BLaER1 (cell line): Measurements from ENCODE around the gene ELMO3.

Experiments used
- H3K27ac ChIP-seq: shearing (Covaris generic); formaldehyde crosslinking; 2 replicates; pipeline ENCODE4 v1.8.1; 2022
- H3K27me3 ChIP-seq: shearing (Covaris generic); formaldehyde crosslinking; 2 replicates; pipeline ENCODE4 v1.8.1; 2022
- H3K36me3 ChIP-seq: shearing (Covaris generic); formaldehyde crosslinking; 2 replicates; pipeline ENCODE4 v1.8.1; 2022
- H3K4me1 ChIP-seq: shearing (Covaris generic); formaldehyde crosslinking; 2 replicates; pipeline ENCODE4 v1.8.1; 2022
- H3K4me2 ChIP-seq: shearing (Covaris generic); formaldehyde crosslinking; 2 replicates; pipeline ENCODE4 v1.8.1; 2022
- H3K4me3 ChIP-seq: shearing (Covaris generic); formaldehyde crosslinking; 2 replicates; pipeline ENCODE4 v1.8.1; 2022
- H3K9ac ChIP-seq: shearing (Covaris generic); formaldehyde crosslinking; 2 replicates; pipeline ENCODE4 v1.8.1; 2022
- H3K9me3 ChIP-seq: shearing (Covaris generic); formaldehyde crosslinking; 2 replicates; pipeline ENCODE4 v1.8.1; 2022
- H4K20me1 ChIP-seq: shearing (Covaris generic); formaldehyde crosslinking; 2 replicates; pipeline ENCODE4 v1.8.1; 2022
- Cebpa-rat ChIP-seq: shearing (Covaris generic); IDR thresholded peaks from 2 replicates; pipeline ENCODE4 v1.8.1; 2022

ELMO3 gene

DNA sequence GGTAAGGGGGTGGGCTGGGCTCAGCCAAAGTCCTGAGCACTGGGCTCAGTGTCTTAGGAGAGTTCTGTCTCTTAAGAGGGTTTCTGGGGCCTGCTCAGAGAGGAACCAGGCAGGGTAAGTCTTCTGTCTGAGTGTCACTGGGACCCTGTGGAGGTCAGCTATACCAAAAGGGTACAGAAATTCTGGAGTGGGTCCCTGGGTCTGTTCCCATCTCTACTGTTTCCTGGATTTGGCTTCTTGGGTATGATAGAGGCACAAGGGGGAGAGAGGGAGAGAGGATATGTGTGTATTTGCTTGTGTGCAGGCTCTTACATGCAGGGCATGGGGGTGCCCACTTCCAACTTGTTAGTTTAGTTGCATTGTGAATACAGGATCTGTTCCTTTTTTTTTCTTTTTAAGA lies 5.4 kb upstream of the ELMO3 start:
- no peaks in the 10 kb centered on the region for H3K27me3 ChIP-seq
- peak overlapping the region; percentile 100 for H3K4me3 ChIP-seq
- peak overlapping the region; percentile 99 for H3K9ac ChIP-seq
- peak overlapping the region; percentile 96 for H3K4me2 ChIP-seq
- peak overlapping the region; percentile 97; the same call in 1 of the 2 replicates for H3K27ac ChIP-seq
- H4K20me1 ChIP-seq: peaks cover 63% of the 10 kb centered on the region
- TF ChIP-seq Cebpa-rat: no peak
- H3K4me1 ChIP-seq: peaks cover 65% of the 10 kb centered on the region
- H3K9me3 ChIP-seq: no peaks in the 10 kb centered on the region
- H3K36me3 ChIP-seq: peaks cover 54% of the 10 kb centered on the region

DNA sequence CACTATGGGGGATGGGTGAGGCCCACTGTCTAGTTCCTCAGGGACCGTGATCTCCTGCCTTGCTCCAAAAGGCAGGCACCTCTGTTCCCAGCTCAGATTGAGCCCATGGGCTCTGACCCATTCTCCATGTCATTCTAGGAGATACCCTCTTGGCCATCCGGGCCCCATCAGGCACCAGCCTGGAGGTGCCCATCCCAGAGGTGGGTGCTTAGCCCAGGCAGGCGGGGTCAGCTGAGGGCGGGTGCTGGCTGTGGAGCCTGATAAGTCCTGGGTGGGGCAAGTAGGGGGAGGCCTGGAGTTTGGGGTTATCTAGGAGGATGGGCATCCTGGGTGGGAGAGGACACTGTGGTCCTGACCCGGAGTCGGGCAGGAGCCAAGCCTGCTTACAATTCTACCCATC lies 4.7 kb upstream of the ELMO3 start:
- peak overlapping the region; percentile 96 for H3K4me2 ChIP-seq
- H3K4me1 ChIP-seq: peaks cover 72% of the 10 kb centered on the region
- peaks cover 58% of the 10 kb centered on the region for H3K36me3 ChIP-seq
- H3K27ac ChIP-seq: no peak overlapping the region
- no peaks in the 10 kb centered on the region for H3K27me3 ChIP-seq
- H3K9ac ChIP-seq: no peak overlapping the region; the same call in 1 of the 2 replicates
- peaks cover 68% of the 10 kb centered on the region for H4K20me1 ChIP-seq
- no peak overlapping the region for H3K4me3 ChIP-seq
- H3K9me3 ChIP-seq: no peaks in the 10 kb centered on the region
- TF ChIP-seq Cebpa-rat: no peak

DNA sequence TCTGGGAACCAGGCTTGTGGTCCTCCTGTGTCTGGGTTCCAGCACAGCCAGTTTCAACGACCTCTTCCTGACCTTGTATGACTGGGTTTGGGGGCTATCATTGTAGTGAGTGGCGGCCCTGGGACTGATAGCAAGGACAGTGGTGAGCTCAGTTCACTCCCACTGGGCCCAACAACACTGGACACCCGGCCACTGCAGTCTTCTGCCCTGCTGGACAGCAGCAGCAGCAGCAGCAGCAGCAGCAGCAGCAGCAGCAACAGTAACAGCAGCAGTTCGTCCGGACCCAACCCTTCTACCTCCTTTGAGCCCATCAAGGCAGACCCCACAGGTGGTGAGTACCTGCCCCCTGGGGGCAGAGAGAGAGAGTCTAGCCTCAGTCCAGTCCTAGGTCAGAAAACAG lies 3.3 kb upstream of the ELMO3 start:
- no peaks in the 10 kb centered on the region for H3K27me3 ChIP-seq
- no peak overlapping the region for H3K9ac ChIP-seq
- no peaks in the 10 kb centered on the region for H3K9me3 ChIP-seq
- H3K4me2 ChIP-seq: no peak overlapping the region
- no peak for TF ChIP-seq Cebpa-rat
- H3K4me1 ChIP-seq: peaks cover 58% of the 10 kb centered on the region
- H4K20me1 ChIP-seq: peaks cover 68% of the 10 kb centered on the region
- no peak overlapping the region for H3K4me3 ChIP-seq
- H3K27ac ChIP-seq: no peak overlapping the region
- peaks cover 65% of the 10 kb centered on the region for H3K36me3 ChIP-seq

DNA sequence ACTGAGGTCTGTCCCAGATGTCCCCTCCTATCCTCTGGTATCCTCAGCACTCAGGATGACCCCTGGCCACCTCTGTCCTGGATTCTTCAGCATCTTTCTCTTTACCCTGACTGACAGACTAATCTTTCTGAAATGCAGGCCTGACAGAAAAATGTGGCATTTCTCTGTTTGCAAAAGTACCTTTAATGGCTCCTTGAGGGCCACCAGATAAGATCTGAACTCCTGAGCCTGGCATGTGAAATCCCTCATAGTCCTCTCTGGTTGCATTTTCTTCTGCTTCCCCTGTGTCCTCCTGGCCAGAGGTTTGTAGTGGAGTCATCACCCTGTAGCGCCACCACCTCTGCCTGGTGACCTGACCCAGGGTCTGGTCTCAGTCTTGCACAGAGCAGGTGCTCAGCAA lies 2.0 kb upstream of the ELMO3 start:
- Histone ChIP-seq H3K9ac (peak overlapping the region; percentile 43; the same call in 1 of the 2 replicates), H3K36me3 (peaks cover 77% of the 10 kb centered on the region), H3K4me3 (no peak overlapping the region), H3K27ac (0 out of 2 replicates have a peak overlapping the region, but pooled peaks have one; percentile 39), H3K4me2 (no peak overlapping the region), H4K20me1 (peaks cover 68% of the 10 kb centered on the region), H3K9me3 (no peaks in the 10 kb centered on the region), H3K4me1 (peaks cover 46% of the 10 kb centered on the region), H3K27me3 (no peaks in the 10 kb centered on the region)
- TF ChIP-seq Cebpa-rat: no peak

DNA sequence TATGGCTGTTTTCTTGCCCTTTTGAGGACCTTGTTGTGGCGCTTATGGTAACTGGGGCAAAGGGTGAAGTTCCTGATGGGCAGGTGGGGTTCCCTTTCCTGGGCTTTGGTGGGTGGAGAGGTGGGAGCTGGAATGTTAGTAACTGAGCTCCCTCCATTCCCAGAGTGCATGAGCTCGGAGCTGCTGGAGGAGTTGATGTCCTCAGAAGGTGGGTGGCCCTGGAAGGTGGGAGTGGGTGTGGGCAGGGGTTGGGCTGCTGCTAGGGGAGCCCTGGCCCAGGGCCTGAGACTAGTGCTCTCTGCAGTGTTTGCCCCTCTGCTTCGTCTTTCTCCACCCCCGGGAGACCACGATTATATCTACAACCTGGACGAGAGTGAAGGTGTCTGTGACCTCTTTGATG lies 1.2 kb upstream of the ELMO3 start:
- H3K9ac ChIP-seq: peak overlapping the region; percentile 43; the same call in 1 of the 2 replicates
- H3K9me3 ChIP-seq: no peaks in the 10 kb centered on the region
- H3K27me3 ChIP-seq: no peaks in the 10 kb centered on the region
- H3K4me3 ChIP-seq: no peak overlapping the region
- H3K4me2 ChIP-seq: peak overlapping the region; percentile 60
- no peak for TF ChIP-seq Cebpa-rat
- peaks cover 86% of the 10 kb centered on the region for H3K36me3 ChIP-seq
- peaks cover 44% of the 10 kb centered on the region for H3K4me1 ChIP-seq
- peak overlapping the region; percentile 39; the same call in 1 of the 2 replicates for H3K27ac ChIP-seq
- peaks cover 62% of the 10 kb centered on the region for H4K20me1 ChIP-seq

DNA sequence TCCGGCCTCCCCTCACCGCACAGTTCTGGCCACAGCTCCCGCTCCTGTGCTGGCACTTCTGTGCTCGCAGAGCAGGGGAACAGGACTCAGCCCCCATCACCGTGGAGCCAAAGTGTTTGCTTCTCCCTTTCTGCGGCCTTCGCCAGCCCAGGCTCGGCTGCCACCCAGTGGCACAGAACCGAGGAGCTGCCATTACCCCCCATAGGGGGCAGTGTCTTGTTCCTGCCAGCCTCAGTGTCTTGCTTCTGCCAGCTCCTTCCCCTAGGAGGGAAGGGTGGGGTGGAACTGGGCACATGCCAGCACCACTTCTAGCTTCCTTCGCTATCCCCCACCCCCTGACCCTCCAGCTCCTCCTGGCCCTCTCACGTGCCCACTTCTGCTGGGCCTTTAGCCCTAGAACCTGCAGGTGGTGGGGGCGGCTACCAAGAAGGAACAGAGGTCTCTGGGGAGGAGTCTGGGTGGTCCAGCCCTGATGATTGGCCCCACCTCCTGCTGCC lies 645 bp upstream of the ELMO3 start:
- Histone ChIP-seq H4K20me1 (peaks cover 56% of the 10 kb centered on the region), H3K4me2 (peak overlapping the region; percentile 60), H3K27me3 (no peaks in the 10 kb centered on the region), H3K27ac (peak overlapping the region; percentile 39; the same call in 1 of the 2 replicates), H3K9me3 (no peaks in the 10 kb centered on the region), H3K9ac (peak overlapping the region; percentile 43; the same call in 1 of the 2 replicates), H3K4me1 (peaks cover 38% of the 10 kb centered on the region), H3K36me3 (peaks cover 88% of the 10 kb centered on the region), H3K4me3 (no peak overlapping the region)
- TF ChIP-seq Cebpa-rat: no peak

DNA sequence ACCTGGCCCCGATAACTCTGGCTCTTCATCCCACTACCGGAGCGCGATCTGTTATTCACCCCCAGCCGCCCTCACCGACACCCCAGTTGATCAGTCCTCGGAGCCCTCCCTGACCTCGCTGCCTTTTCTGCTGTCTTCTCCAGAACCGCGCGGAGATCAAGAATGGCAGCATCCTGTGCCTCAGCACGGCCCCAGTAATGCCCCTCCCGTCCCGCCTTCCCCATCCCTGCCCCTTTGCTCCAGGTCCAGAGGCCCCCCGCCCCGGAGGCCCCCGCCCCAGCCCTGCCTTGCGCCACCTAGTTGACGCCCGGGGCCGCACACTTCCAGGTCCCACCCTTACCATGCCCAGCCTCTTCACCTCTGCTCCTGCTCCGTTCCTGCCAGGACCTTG lies 872 bp downstream of the ELMO3 start:
- no peak overlapping the region for H3K9ac ChIP-seq

DNA sequence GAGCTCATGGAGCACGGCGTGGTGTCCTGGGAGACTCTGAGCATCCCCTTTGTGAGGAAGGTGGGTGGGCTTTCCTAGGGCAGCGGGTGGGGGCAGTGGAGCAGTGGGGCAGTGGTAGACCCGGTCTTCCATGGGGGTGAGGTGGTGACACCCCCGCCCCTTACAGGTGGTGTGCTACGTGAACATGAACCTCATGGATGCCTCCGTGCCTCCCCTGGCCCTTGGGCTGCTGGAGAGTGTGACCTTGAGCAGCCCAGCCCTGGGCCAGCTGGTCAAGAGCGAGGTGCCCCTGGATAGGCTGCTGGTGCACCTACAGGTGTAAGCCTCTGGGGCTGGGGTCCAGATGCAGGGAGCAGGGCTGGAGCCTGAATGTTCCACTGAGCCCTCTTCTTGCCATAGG lies 1.6 kb downstream of the ELMO3 start:
- H3K27ac ChIP-seq: no peak overlapping the region
- peaks cover 42% of the 10 kb centered on the region for H4K20me1 ChIP-seq
- H3K9ac ChIP-seq: no peak overlapping the region
- H3K27me3 ChIP-seq: no peaks in the 10 kb centered on the region
- no peaks in the 10 kb centered on the region for H3K9me3 ChIP-seq
- no peak overlapping the region for H3K4me3 ChIP-seq
- H3K4me1 ChIP-seq: peaks cover 28% of the 10 kb centered on the region
- no peak overlapping the region for H3K4me2 ChIP-seq
- TF ChIP-seq Cebpa-rat: no peak
- peaks cover 84% of the 10 kb centered on the region for H3K36me3 ChIP-seq

More for the DNA sequence above, 872 bp downstream of the ELMO3 start:
- no peak for TF ChIP-seq Cebpa-rat
- Histone ChIP-seq H4K20me1 (peaks cover 48% of the 10 kb centered on the region), H3K27me3 (no peaks in the 10 kb centered on the region), H3K4me2 (no peak overlapping the region), H3K36me3 (peaks cover 88% of the 10 kb centered on the region), H3K9me3 (no peaks in the 10 kb centered on the region), H3K27ac (no peak overlapping the region), H3K4me3 (no peak overlapping the region), H3K4me1 (peaks cover 28% of the 10 kb centered on the region)

DNA sequence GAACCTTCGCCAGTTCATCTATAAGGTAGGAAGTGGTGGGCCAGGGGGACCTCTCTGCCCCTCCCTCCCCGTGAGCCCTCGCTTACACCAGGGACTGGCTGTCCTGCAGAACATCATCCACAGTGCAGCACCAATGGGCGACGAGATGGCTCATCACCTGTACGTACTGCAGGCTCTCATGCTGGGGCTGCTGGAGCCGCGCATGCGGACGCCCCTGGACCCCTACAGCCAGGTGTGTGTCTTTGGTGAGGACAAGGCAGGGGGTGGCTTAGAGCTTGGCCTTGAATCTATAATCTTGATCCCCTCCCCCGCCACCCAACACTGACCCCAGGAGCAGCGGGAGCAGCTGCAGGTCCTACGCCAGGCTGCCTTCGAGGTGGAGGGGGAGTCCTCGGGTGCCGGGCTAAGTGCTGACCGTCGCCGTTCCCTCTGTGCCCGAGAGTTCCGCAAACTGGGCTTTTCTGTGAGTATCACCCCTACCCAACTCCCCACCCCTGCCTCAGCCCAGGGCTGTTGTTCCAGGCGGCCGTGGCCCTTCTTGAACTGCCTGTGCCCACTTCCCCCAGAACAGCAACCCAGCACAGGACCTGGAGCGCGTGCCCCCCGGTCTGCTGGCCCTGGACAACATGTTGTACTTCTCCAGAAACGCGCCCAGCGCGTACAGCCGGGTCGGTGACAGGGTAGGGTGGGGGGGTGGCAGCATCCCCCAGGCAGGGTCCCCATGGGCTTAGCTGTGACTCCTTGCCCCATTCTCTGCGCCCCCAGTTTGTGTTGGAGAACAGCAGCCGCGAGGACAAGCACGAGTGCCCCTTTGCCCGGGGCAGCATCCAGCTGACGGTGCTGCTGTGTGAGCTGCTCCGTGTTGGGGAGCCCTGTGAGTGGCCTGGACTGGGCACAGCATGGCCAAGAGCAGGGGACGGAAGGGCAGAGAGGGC lies 2.7 kb downstream of the ELMO3 start:
- H3K36me3 ChIP-seq: peaks cover 83% of the 10 kb centered on the region
- peaks cover 30% of the 10 kb centered on the region for H4K20me1 ChIP-seq
- H3K4me3 ChIP-seq: no peak overlapping the region
- H3K9me3 ChIP-seq: no peaks in the 10 kb centered on the region
- peaks cover 25% of the 10 kb centered on the region for H3K4me1 ChIP-seq
- H3K9ac ChIP-seq: no peak overlapping the region
- no peak overlapping the region for H3K27ac ChIP-seq
- no peak for TF ChIP-seq Cebpa-rat
- H3K27me3 ChIP-seq: no peaks in the 10 kb centered on the region
- no peak overlapping the region for H3K4me2 ChIP-seq

DNA sequence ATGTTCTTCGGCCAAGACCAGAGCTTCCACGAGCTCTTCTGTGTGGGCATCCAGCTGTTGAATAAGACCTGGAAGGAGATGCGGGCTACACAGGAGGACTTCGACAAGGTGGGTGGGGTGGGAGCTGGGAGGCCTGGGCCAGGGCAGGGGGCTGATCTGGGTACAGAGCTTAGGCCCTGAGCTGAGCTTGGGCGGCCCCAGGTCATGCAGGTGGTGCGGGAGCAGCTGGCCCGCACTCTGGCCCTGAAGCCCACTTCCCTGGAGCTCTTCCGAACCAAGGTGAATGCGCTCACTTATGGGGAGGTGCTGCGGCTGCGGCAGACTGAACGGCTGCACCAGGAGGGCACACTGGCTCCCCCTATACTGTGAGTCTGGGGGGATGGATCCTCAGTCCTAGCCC lies 3.5 kb downstream of the ELMO3 start:
- H3K4me3 ChIP-seq: no peak overlapping the region
- peaks cover 81% of the 10 kb centered on the region for H3K36me3 ChIP-seq
- TF ChIP-seq Cebpa-rat: no peak
- no peak overlapping the region for H3K4me2 ChIP-seq
- no peaks in the 10 kb centered on the region for H3K9me3 ChIP-seq
- no peaks in the 10 kb centered on the region for H3K27me3 ChIP-seq
- peaks cover 23% of the 10 kb centered on the region for H4K20me1 ChIP-seq
- no peak overlapping the region for H3K9ac ChIP-seq
- no peak overlapping the region for H3K27ac ChIP-seq
- peaks cover 18% of the 10 kb centered on the region for H3K4me1 ChIP-seq
